ENCODE measurements around the gene C6orf52.
A peak's percentile ranks its signal among the peaks of the same experiment; 100 is the strongest.
"Not testable (repeated sequence)": the region's sequence is repeated elsewhere in the genome, so short reads cannot be mapped to it uniquely, and the experiment has no call there.

C6orf52 gene

DNA sequence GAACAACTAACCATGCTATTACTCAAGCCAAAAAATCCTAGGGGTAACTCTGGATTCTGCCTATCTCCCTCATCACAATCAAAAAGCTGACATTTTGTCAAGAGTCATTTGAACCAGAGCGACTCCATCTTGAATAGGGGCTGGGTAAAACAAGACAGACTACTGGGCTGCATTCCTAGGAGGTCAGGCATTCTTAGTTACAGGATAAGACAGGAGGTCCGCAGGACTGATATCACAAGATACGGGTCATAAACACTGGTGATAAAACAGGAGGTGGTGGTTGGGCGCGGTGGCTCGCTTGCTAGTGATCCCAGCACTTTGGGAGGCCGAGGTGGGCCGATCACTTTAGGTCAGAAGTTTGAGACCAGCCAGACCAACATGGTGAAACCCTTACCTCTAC, 32.2 kb downstream of the C6orf52 start:
- Histone ChIP-seq H2BK12ac (ENCODE audit: low read length in 2 of 2) (no peak overlapping the region), H2BK5ac (ENCODE audit: low read depth, low read length, poor library complexity, severe bottlenecking) (no peak overlapping the region), H3K4me3 (ENCODE audit: insufficient read depth in 1 of 2, low read depth in 1 of 2, low read length in 2 of 2) (no peak overlapping the region), H4K91ac (ENCODE audit: low read length) (no peak overlapping the region), H3K9ac (ENCODE audit: low read length) (no peak overlapping the region), H2BK120ac (ENCODE audit: low read depth, low read length) (no peak overlapping the region), H3K36me3 (ENCODE audit: control insufficient read depth in 1 of 2, insufficient read depth in 2 of 2, low read depth in 1 of 2, low read length in 2 of 2) (no peaks in the 10 kb centered on the region), H3K9me3 (ENCODE audit: control insufficient read depth, low read length) (no peaks in the 10 kb centered on the region), H3K27me3 (ENCODE audit: control insufficient read depth in 1 of 2, insufficient read depth in 1 of 2, low read length in 2 of 2) (no peaks in the 10 kb centered on the region), H2AFZ (ENCODE audit: low read depth, low read length) (no peak overlapping the region), H4K8ac (ENCODE audit: low read length) (no peak overlapping the region), H3K14ac (ENCODE audit: low read length in 2 of 2) (no peak overlapping the region), H3K4me1 (ENCODE audit: control insufficient read depth, insufficient read depth, low read depth, low read length) (peaks cover 6% of the 10 kb centered on the region), H3K4ac (ENCODE audit: low read depth in 1 of 2, low read length in 2 of 2) (no peak overlapping the region), H3K79me1 (replicated peaks; ENCODE audit: low read length, poor library complexity, severe bottlenecking) (peaks cover 2% of the 10 kb centered on the region), H2BK15ac (ENCODE audit: low read depth, poor library complexity, severe bottlenecking) (no peak overlapping the region), H3K18ac (ENCODE audit: low read depth in 1 of 2, low read length in 2 of 2) (no peak overlapping the region), H3K27ac (ENCODE audit: low read length, poor library complexity, severe bottlenecking) (no peak overlapping the region), H3K4me2 (ENCODE audit: low read length, poor library complexity, severe bottlenecking) (no peak overlapping the region), H3K23ac (ENCODE audit: low read length in 2 of 2) (no peak overlapping the region), H2AK5ac (ENCODE audit: low read length, severe bottlenecking) (no peak overlapping the region)
- WGBS, result 97% methylated on average over 8 of the region's 8 CpGs
- DNase-seq, result no peak

DNA sequence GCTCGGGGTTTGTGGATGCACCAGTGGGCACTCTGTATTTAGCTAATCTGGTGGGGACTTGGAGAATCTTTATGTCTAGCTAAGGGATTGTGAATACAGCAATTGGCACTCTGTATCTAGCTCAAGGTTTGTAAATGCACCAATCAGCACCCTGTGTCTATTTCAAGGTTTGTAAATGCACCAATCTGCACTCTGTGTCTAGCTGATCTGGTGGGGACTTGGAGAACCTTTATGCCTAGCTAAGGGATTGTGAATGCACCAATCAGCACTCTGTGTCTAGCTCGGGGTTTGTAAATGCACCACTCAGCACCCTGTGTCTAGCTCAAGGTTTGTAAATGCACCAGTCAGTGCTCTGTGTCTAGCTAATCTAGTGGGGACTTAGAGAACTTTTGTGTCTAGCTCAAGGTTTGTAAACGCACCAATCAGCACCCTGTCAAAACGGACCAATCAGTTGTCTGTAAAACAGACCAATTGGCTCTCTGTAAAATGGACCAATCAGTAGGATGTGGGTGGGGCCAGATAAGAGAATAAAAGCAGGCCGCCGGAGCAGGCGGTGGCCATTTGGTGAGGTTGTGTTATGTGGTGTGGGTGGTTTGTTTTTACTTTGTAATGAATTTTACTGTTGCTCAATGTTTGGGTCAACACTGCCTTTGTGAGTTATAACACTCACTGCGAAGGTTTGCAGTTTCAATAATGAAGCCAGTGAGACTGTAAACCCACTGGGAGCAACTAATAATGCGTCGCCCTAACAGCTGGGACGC, 33.8 kb downstream of the C6orf52 start:
- 93% methylated on average over 11 of the region's 11 CpGs for WGBS
- not testable (repeated sequence) for H2BK12ac ChIP-seq (ENCODE audit: low read length in 2 of 2); H3K9me3 ChIP-seq (ENCODE audit: control insufficient read depth, low read length); H3K4me1 ChIP-seq (ENCODE audit: control insufficient read depth, insufficient read depth, low read depth, low read length); H2BK120ac ChIP-seq (ENCODE audit: low read depth, low read length); H3K27me3 ChIP-seq (ENCODE audit: control insufficient read depth in 1 of 2, insufficient read depth in 1 of 2, low read length in 2 of 2); H2AK5ac ChIP-seq (ENCODE audit: low read length, severe bottlenecking); H3K18ac ChIP-seq (ENCODE audit: low read depth in 1 of 2, low read length in 2 of 2); H3K4me3 ChIP-seq (ENCODE audit: insufficient read depth in 1 of 2, low read depth in 1 of 2, low read length in 2 of 2); H4K91ac ChIP-seq (ENCODE audit: low read length); H2BK5ac ChIP-seq (ENCODE audit: low read depth, low read length, poor library complexity, severe bottlenecking); H3K14ac ChIP-seq (ENCODE audit: low read length in 2 of 2); DNase-seq; H3K23ac ChIP-seq (ENCODE audit: low read length in 2 of 2); H3K27ac ChIP-seq (ENCODE audit: low read length, poor library complexity, severe bottlenecking); H3K36me3 ChIP-seq (ENCODE audit: control insufficient read depth in 1 of 2, insufficient read depth in 2 of 2, low read depth in 1 of 2, low read length in 2 of 2); H2BK15ac ChIP-seq (ENCODE audit: low read depth, poor library complexity, severe bottlenecking); H3K9ac ChIP-seq (ENCODE audit: low read length); H3K79me1 ChIP-seq (replicated peaks; ENCODE audit: low read length, poor library complexity, severe bottlenecking)
- peak overlapping the region in 1 of 2 experiments; percentile 63 for H3K4ac ChIP-seq (ENCODE audit: low read depth in 1 of 2, low read length in 2 of 2)
- peak overlapping the region; percentile 96 for H2AFZ ChIP-seq (ENCODE audit: low read depth, low read length)
- H4K8ac ChIP-seq (ENCODE audit: low read length), result peak overlapping the region; percentile 95
- H3K4me2 ChIP-seq (ENCODE audit: low read length, poor library complexity, severe bottlenecking), result peak overlapping the region; percentile 66

DNA sequence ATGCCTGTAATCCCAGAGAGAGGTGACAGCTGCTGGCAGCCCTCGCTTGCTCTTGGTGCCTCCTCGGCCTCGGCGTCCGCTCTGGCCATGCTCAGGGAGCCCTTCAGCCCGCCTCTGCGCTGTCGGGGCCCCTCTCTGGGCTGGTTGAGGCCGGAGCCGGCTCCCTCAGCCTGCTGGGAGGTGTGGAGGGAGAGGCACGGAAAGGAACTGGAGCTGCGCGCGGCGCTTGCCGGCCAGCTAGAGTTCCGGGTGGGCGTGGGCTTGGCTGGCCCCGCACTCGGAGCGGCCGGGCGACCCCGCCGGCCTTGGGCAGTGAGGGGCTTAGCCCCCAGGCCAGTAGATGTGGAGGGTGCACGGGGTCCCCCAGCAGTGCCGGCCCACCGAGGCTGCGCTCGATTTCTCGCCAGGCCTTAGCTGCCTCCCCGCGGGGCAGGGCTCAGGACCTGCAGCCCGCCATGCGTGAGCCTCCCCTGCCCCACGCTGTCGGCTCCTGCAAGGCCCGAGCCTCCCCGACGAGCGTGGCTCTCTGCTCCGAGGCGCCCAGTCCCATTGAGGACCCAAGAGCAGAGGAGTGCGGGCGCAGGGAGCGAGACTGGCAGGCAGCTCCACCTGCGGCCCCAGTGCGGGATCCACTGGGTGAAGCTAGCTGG, 34.6 kb downstream of the C6orf52 start:
- H2AK5ac ChIP-seq (ENCODE audit: low read length, severe bottlenecking), result no peak overlapping the region
- H3K4me3 ChIP-seq (ENCODE audit: insufficient read depth in 1 of 2, low read depth in 1 of 2, low read length in 2 of 2), result peak overlapping the region; percentile 33 to 56
- DNase-seq, result peak; percentile 52
- peak overlapping the region; percentile 52 to 78 for H3K18ac ChIP-seq (ENCODE audit: low read depth in 1 of 2, low read length in 2 of 2)
- no peaks in the 10 kb centered on the region for H3K27me3 ChIP-seq (ENCODE audit: control insufficient read depth in 1 of 2, insufficient read depth in 1 of 2, low read length in 2 of 2)
- H3K14ac ChIP-seq (ENCODE audit: low read length in 2 of 2), result peak overlapping the region in 1 of 2 experiments; percentile 88
- peaks cover 2% of the 10 kb centered on the region for H3K79me1 ChIP-seq (replicated peaks; ENCODE audit: low read length, poor library complexity, severe bottlenecking)
- 39% methylated on average over 34 of the region's 48 CpGs for WGBS
- H3K27ac ChIP-seq (ENCODE audit: low read length, poor library complexity, severe bottlenecking), result no peak overlapping the region
- no peaks in the 10 kb centered on the region for H3K9me3 ChIP-seq (ENCODE audit: control insufficient read depth, low read length)
- no peak overlapping the region for H2BK120ac ChIP-seq (ENCODE audit: low read depth, low read length)
- H4K91ac ChIP-seq (ENCODE audit: low read length), result peak overlapping the region; percentile 43
- H2AFZ ChIP-seq (ENCODE audit: low read depth, low read length), result peak overlapping the region; percentile 96
- H3K9ac ChIP-seq (ENCODE audit: low read length), result no peak overlapping the region
- peak overlapping the region in 1 of 2 experiments; percentile 63 for H3K4ac ChIP-seq (ENCODE audit: low read depth in 1 of 2, low read length in 2 of 2)
- peak overlapping the region; percentile 95 for H4K8ac ChIP-seq (ENCODE audit: low read length)
- no peak overlapping the region for H2BK5ac ChIP-seq (ENCODE audit: low read depth, low read length, poor library complexity, severe bottlenecking)
- H2BK12ac ChIP-seq (ENCODE audit: low read length in 2 of 2), result peak overlapping the region in 1 of 2 experiments; percentile 61
- no peak overlapping the region for H3K23ac ChIP-seq (ENCODE audit: low read length in 2 of 2)
- no peak overlapping the region for H2BK15ac ChIP-seq (ENCODE audit: low read depth, poor library complexity, severe bottlenecking)
- H3K36me3 ChIP-seq (ENCODE audit: control insufficient read depth in 1 of 2, insufficient read depth in 2 of 2, low read depth in 1 of 2, low read length in 2 of 2), result no peaks in the 10 kb centered on the region
- peaks cover 6% of the 10 kb centered on the region for H3K4me1 ChIP-seq (ENCODE audit: control insufficient read depth, insufficient read depth, low read depth, low read length)
- H3K4me2 ChIP-seq (ENCODE audit: low read length, poor library complexity, severe bottlenecking), result peak overlapping the region; percentile 66

DNA sequence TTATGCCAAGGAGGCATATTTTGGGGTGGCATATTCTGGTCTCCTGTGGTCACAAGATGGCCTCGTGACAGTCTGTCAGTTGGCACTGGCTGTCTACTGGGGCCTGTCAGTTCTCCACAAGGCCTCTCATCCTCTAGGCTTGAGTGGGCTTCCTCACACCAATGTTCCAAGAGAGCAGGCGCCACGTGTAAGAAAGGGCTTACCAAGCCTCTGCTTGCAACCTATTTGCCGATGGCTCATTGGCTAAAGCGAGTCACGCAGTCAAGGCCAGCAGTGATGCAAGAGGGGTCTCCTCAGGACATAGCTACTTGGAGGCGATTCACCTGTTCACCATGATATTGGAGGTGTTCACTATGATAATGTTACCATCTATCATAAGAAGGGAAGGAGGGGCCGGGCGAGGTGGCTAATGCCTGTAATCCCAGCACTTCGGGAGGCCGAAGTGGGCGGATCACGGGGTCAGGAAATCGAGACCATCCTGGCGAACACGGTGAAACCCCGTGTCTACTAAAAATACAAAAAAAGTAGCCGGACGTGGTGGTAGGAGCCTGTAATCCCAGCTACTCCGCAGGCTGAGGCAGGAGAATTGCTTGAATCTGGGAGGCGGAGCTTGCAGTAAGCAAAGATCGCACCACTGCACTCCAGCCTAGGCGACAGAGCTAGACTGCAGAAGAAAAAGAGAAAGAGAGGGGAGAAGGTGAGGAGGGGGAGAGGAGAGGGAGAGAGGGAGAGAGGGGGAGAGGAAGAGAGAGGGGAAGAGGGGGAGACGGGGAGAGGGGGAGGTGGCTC, 35.3 kb downstream of the C6orf52 start:
- H4K8ac ChIP-seq (ENCODE audit: low read length), result peak overlapping the region; percentile 66
- no peaks in the 10 kb centered on the region for H3K27me3 ChIP-seq (ENCODE audit: control insufficient read depth in 1 of 2, insufficient read depth in 1 of 2, low read length in 2 of 2)
- no peak overlapping the region for H3K9ac ChIP-seq (ENCODE audit: low read length)
- H2BK12ac ChIP-seq (ENCODE audit: low read length in 2 of 2), result no peak overlapping the region
- peaks cover 2% of the 10 kb centered on the region for H3K79me1 ChIP-seq (replicated peaks; ENCODE audit: low read length, poor library complexity, severe bottlenecking)
- H3K4me2 ChIP-seq (ENCODE audit: low read length, poor library complexity, severe bottlenecking), result peak overlapping the region; percentile 66
- H2BK15ac ChIP-seq (ENCODE audit: low read depth, poor library complexity, severe bottlenecking), result no peak overlapping the region
- H3K18ac ChIP-seq (ENCODE audit: low read depth in 1 of 2, low read length in 2 of 2), result no peak overlapping the region
- H3K36me3 ChIP-seq (ENCODE audit: control insufficient read depth in 1 of 2, insufficient read depth in 2 of 2, low read depth in 1 of 2, low read length in 2 of 2), result no peaks in the 10 kb centered on the region
- peak overlapping the region; percentile 7 to 25 for H3K4ac ChIP-seq (ENCODE audit: low read depth in 1 of 2, low read length in 2 of 2)
- H3K4me1 ChIP-seq (ENCODE audit: control insufficient read depth, insufficient read depth, low read depth, low read length), result peaks cover 8% of the 10 kb centered on the region
- H2BK120ac ChIP-seq (ENCODE audit: low read depth, low read length), result no peak overlapping the region
- H2AK5ac ChIP-seq (ENCODE audit: low read length, severe bottlenecking), result no peak overlapping the region
- no peak overlapping the region for H3K23ac ChIP-seq (ENCODE audit: low read length in 2 of 2)
- no peaks in the 10 kb centered on the region for H3K9me3 ChIP-seq (ENCODE audit: control insufficient read depth, low read length)
- peak overlapping the region; percentile 94 for H2AFZ ChIP-seq (ENCODE audit: low read depth, low read length)
- H2BK5ac ChIP-seq (ENCODE audit: low read depth, low read length, poor library complexity, severe bottlenecking), result no peak overlapping the region
- peak overlapping the region; percentile 33 to 56 for H3K4me3 ChIP-seq (ENCODE audit: insufficient read depth in 1 of 2, low read depth in 1 of 2, low read length in 2 of 2)
- WGBS, result 62% methylated on average over 22 of the region's 24 CpGs
- H3K14ac ChIP-seq (ENCODE audit: low read length in 2 of 2), result no peak overlapping the region
- H4K91ac ChIP-seq (ENCODE audit: low read length), result no peak overlapping the region
- DNase-seq, result peak; percentile 3
- H3K27ac ChIP-seq (ENCODE audit: low read length, poor library complexity, severe bottlenecking), result no peak overlapping the region
